ENCODE results near the gene RIC1.
A peak's percentile ranks its signal among the peaks of the same experiment; 100 is the strongest.
"Not testable (repeated sequence)": the region's sequence is repeated elsewhere in the genome, so short reads cannot be mapped to it uniquely, and the experiment has no call there.

RIC1 gene

GRCh38 chr9:5712651-5713390 lies 83.9 kb downstream of the RIC1 start:
- no peak overlapping the region for H3K4me3 ChIP-seq (ENCODE audit: low read depth, low read length)
- DNase-seq (ENCODE audit: low read depth), result no peak
- no peak for TF ChIP-seq CTCF (IDR thresholded peaks at IDR 0.05; ENCODE audit: control insufficient read depth, extremely low read depth, insufficient read depth)

GRCh38 chr9:5714501-5715401 lies 85.8 kb downstream of the RIC1 start:
- no peak for DNase-seq (ENCODE audit: low read depth)
- no peak overlapping the region for H3K4me3 ChIP-seq (ENCODE audit: low read depth, low read length)
- TF ChIP-seq CTCF (IDR thresholded peaks at IDR 0.05; ENCODE audit: control insufficient read depth, extremely low read depth, insufficient read depth), result peak; percentile 54

DNA sequence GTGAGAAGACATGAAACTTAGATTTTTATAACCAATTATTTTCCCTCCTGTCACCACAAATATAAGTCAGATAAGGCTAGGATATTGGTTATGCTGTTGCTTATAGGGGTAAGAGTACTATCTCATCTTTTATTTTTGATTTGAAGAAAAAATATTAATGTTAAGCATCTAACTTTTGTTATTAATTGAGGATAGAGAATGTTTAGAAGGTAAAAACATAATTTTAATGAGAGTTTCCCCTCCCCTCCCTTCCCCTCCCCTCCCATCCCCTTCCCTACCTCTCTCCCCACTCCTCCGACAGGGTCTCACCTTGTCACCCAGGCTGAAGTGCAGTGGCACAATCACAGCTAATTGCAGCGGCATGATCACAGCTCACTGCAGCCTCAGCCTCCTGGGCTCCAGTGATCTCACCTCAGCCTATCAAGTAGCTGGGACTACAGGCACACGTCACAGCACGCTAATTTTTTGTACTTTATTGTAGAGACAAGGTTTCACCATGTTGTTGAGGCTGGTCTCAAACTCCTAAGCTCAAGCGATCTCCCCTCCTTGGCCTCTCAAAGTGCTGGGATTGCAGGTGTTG lies 86.7 kb downstream of the RIC1 start:
- H3K4me3 ChIP-seq (ENCODE audit: low read depth, low read length), result no peak overlapping the region
- TF ChIP-seq CTCF (IDR thresholded peaks at IDR 0.05; ENCODE audit: control insufficient read depth, extremely low read depth, insufficient read depth), result no peak

GRCh38 chr9:5717434-5717833 lies 88.5 kb downstream of the RIC1 start:
- not testable (repeated sequence) for DNase-seq (ENCODE audit: low read depth); H3K4me3 ChIP-seq (ENCODE audit: low read depth, low read length)

More for the DNA sequence above, 86.7 kb downstream of the RIC1 start:
- no peak for DNase-seq (ENCODE audit: low read depth)

DNA sequence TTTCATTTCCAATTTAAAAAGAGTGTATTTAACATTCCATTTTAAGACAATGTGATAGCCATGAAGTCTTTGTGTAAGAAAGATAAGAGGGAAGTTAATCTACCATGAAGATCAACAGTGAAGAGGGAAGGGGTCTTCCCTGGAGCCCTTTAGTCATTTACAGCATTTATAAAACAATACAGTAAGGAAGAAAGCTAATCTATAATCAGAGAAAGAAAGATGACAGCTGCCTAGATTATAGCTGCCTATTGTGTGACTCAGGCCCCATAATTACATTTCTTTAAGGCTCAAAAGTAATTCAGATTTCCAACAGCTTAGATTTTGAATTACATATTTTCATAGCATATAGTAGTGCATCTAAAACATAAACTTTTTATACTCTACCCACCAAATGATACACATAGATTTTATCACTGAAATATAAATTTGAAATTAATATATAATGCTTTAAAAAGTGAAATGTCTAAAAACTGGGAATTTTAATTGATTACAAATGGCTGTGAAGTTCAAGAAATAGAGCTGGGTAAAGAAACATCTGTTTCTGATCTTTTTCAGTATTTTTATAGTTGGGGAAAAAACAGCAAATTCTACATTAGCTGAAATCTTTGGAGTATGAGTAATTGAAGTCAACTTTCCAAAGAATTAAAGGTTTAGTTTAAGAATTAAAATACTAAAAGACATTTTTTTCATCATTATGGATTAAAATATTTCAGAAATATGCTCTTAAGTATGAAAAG lies 89.6 kb downstream of the RIC1 start:
- no peak for DNase-seq (ENCODE audit: low read depth)
- H3K4me3 ChIP-seq (ENCODE audit: low read depth, low read length), result no peak overlapping the region
- no peak for TF ChIP-seq CTCF (IDR thresholded peaks at IDR 0.05; ENCODE audit: control insufficient read depth, extremely low read depth, insufficient read depth)

- no peak overlapping the region for H3K4me3 ChIP-seq (ENCODE audit: low read depth, low read length)
- peak; percentile 19 for DNase-seq (ENCODE audit: low read depth)
- TF ChIP-seq CTCF (IDR thresholded peaks at IDR 0.05; ENCODE audit: control insufficient read depth, extremely low read depth, insufficient read depth), result no peak
These were observed 90.4 kb downstream of the RIC1 start for GRCh38 chr9:5719100-5719926.
